WTC11 (cell line): ENCODE measurements around the gene ELAVL1. TPM values are rescaled to one million over a fixed set of nuclear protein-coding genes. Genes with fewer than 3 reads are reported as not detected.

Source experiments
- ATAC-seq: fragments of 200-7000 bp; cut with Tn5 transposase; 2 replicates; pipeline ENCODE4 v1.10.0; 2021; ENCODE audit warnings: mild to moderate bottlenecking, moderate library complexity
- CTCF ChIA-PET: fragments of 300-600 bp; sonication (Branson Sonifier 250); formaldehyde crosslinking; loops from one replicate; lab custom pipeline; 2021; ENCODE audit warnings: antibody characterized with exemption; lab: Charles Lee
- POLR2A ChIA-PET: fragments of 350-600 bp; sonication (Branson Sonifier 250); formaldehyde crosslinking; loops from one replicate; lab custom pipeline; 2021; ENCODE audit warnings: antibody characterized with exemption; lab: Charles Lee
- DNase-seq: peaks from one replicate; pipeline ENCODE4 v3.0.0; 2021; ENCODE audit warnings: low spot score
- H3K27ac Mint-ChIP-seq: 2 replicates; pipeline ENCODE4 v1.8.0; 2021; ENCODE audit warnings: mixed read lengths
- H3K27me3 Mint-ChIP-seq: 2 replicates; pipeline ENCODE4 v1.8.0; 2021; ENCODE audit warnings: low read depth, mild to moderate bottlenecking, moderate library complexity, mixed read lengths
- H3K36me3 Mint-ChIP-seq: 2 replicates; pipeline ENCODE4 v1.8.0; 2021; ENCODE audit warnings: mixed read lengths
- H3K4me1 Mint-ChIP-seq: 2 replicates; pipeline ENCODE4 v1.8.0; 2022; ENCODE audit warnings: mixed read lengths
- H3K4me3 Mint-ChIP-seq: 2 replicates; pipeline ENCODE4 v1.8.0; 2021; ENCODE audit warnings: mild to moderate bottlenecking, moderate library complexity, mixed read lengths
- H3K9me3 Mint-ChIP-seq: 2 replicates; pipeline ENCODE4 v1.8.0; 2021; ENCODE audit warnings: mixed read lengths
- AR ChIP-seq: fragments of 250-450 bp; sonication (Bioruptor Pico); IDR thresholded peaks from 2 replicates; pipeline ENCODE4 v1.9.0; 2021; ENCODE audit warnings: mild to moderate bottlenecking
- ARID4B ChIP-seq: sonication (generic); formaldehyde crosslinking; IDR thresholded peaks from 2 replicates; pipeline ENCODE4 v1.8.0; 2023; ENCODE audit warnings: missing genetic modification reagents, mild to moderate bottlenecking, borderline replicate concordance
- ATF3 ChIP-seq: sonication (generic); formaldehyde crosslinking; conservative IDR thresholded peaks from 2 replicates; pipeline ENCODE4 v1.8.1; 2022; ENCODE audit warnings: mild to moderate bottlenecking, missing genetic modification reagents
- ATF6 ChIP-seq: sonication (generic); formaldehyde crosslinking; IDR thresholded peaks from 2 replicates; pipeline ENCODE4 v1.8.1; 2023; ENCODE audit warnings: mild to moderate bottlenecking, missing genetic modification reagents
- CREM ChIP-seq: sonication (generic); formaldehyde crosslinking; IDR thresholded peaks from 2 replicates; pipeline ENCODE4 v1.8.1; 2022; ENCODE audit warnings: mild to moderate bottlenecking, missing genetic modification reagents, moderate library complexity
- E2F4 ChIP-seq: sonication (generic); formaldehyde crosslinking; IDR thresholded peaks from 2 replicates; pipeline ENCODE4 v1.8.1; 2022; ENCODE audit warnings: low read depth, mild to moderate bottlenecking, moderate library complexity, missing genetic modification reagents, borderline replicate concordance
- ESRRA ChIP-seq: sonication (generic); formaldehyde crosslinking; IDR thresholded peaks from 2 replicates; pipeline ENCODE4 v1.8.1; 2022; ENCODE audit warnings: mild to moderate bottlenecking, missing genetic modification reagents, borderline replicate concordance
- GABPB1 ChIP-seq: sonication (generic); formaldehyde crosslinking; IDR thresholded peaks from 2 replicates; pipeline ENCODE4 v1.8.1; 2023; ENCODE audit warnings: mild to moderate bottlenecking, missing genetic modification reagents
- KAT7 ChIP-seq: sonication (generic); formaldehyde crosslinking; IDR thresholded peaks from 2 replicates; pipeline ENCODE4 v1.8.1; 2023; ENCODE audit warnings: missing genetic modification reagents, mild to moderate bottlenecking, borderline replicate concordance
- NFYB ChIP-seq: sonication (generic); formaldehyde crosslinking; conservative IDR thresholded peaks from 2 replicates; pipeline ENCODE4 v1.8.0; 2022; ENCODE audit warnings: low read depth, missing genetic modification reagents
- NR1H2 ChIP-seq: sonication (generic); formaldehyde crosslinking; IDR thresholded peaks from 2 replicates; pipeline ENCODE4 v1.9.0; 2021; ENCODE audit warnings: mild to moderate bottlenecking, moderate library complexity, missing genetic modification reagents
- PRDM15 ChIP-seq: sonication (generic); formaldehyde crosslinking; IDR thresholded peaks from 2 replicates; pipeline ENCODE4 v1.8.0; 2022; ENCODE audit warnings: missing genetic modification reagents
- RORB ChIP-seq: fragments of 250-450 bp; sonication (Bioruptor Pico); IDR thresholded peaks from 2 replicates; pipeline ENCODE4 v1.9.0; 2021; ENCODE audit warnings: mild to moderate bottlenecking
- SMAD4 ChIP-seq: sonication (generic); formaldehyde crosslinking; IDR thresholded peaks from 2 replicates; pipeline ENCODE4 v1.8.0; 2022; ENCODE audit warnings: mild to moderate bottlenecking, missing genetic modification reagents
- TCF7 ChIP-seq: sonication (generic); formaldehyde crosslinking; IDR thresholded peaks from 2 replicates; pipeline ENCODE4 v1.8.0; 2022; ENCODE audit warnings: mild to moderate bottlenecking, low read depth, missing genetic modification reagents, moderate library complexity
- USF2 ChIP-seq: sonication (generic); formaldehyde crosslinking; IDR thresholded peaks from 2 replicates; pipeline ENCODE4 v1.8.1; 2023; ENCODE audit warnings: mild to moderate bottlenecking, missing genetic modification reagents, moderate library complexity
- ZNF121 ChIP-seq: sonication (generic); formaldehyde crosslinking; IDR thresholded peaks from 2 replicates; pipeline ENCODE4 v1.8.0; 2023; ENCODE audit warnings: missing genetic modification reagents
- ZNF416 ChIP-seq: fragments of 250-450 bp; sonication (Bioruptor Pico); IDR thresholded peaks from 2 replicates; pipeline ENCODE4 v1.9.0; 2021; ENCODE audit warnings: mild to moderate bottlenecking, inconsistent platforms
- total RNA-seq: library from RNA; stranded (reverse); gene quantifications from 3 replicates; pipeline ENCODE4 v1.2.3, GENCODE V29; 2021

The ELAVL1 gene
- total RNA-seq, 1 experiment from 2014 or later = 160 TPM

- H3K36me3 Mint-ChIP-seq = peaks cover 19% of the 10 kb centered on the region
- DNase-seq (no peak), ATAC-seq (no peak)
- ChIA-PET CTCF (interaction anchor here (0.5 to 2.1 kb wide), 31 partner anchors 8 to 757 kb away, joined by 3 to 64 read pairs (median 8); partner anchors contain the start of genes CCL25, FBN3 and TIMM44), POLR2A (no interaction called here)
- TF ChIP-seq TCF7 = no peak
- no peak for TF ChIP-seq ZNF416 (CRISPR knock-in tag)
- no peak for TF ChIP-seq SMAD4 (CRISPR knock-in tag)
- no peak for TF ChIP-seq PRDM15 (CRISPR knock-in tag)
- TF ChIP-seq E2F4 = no peak
- TF ChIP-seq ZNF121 (CRISPR knock-in tag) = no peak
- TF ChIP-seq NFYB (CRISPR knock-in tag) = no peak
- TF ChIP-seq GABPB1 (CRISPR knock-in tag) = no peak
- TF ChIP-seq ATF6 (CRISPR knock-in tag) = no peak
- TF ChIP-seq RORB (CRISPR knock-in tag) = no peak
- no peak for TF ChIP-seq USF2 (CRISPR knock-in tag)
- no peak for TF ChIP-seq NR1H2 (CRISPR knock-in tag)
- TF ChIP-seq AR (CRISPR knock-in tag) = no peak
- no peak for TF ChIP-seq ESRRA
- TF ChIP-seq KAT7 = no peak
- TF ChIP-seq ATF3 (CRISPR knock-in tag) = no peak
- no peak for TF ChIP-seq CREM (CRISPR knock-in tag)
- no peak for TF ChIP-seq ARID4B (CRISPR knock-in tag)
- peak overlapping the region; percentile 99 for H3K27ac Mint-ChIP-seq
- H3K4me3 Mint-ChIP-seq = peak overlapping the region; percentile 98
- H3K27me3 Mint-ChIP-seq = no peaks in the 10 kb centered on the region
- H3K9me3 Mint-ChIP-seq = no peaks in the 10 kb centered on the region
- H3K4me1 Mint-ChIP-seq = peaks cover 44% of the 10 kb centered on the region
Observed at GRCh38 chr19:8001651-8001994, 3.8 kb downstream of the ELAVL1 start.
